ENCODE data around the gene THADA.
"Not testable (repeated sequence)": the region's sequence is repeated elsewhere in the genome, so short reads cannot be mapped to it uniquely, and the experiment has no call there.

Gene THADA, protein sequence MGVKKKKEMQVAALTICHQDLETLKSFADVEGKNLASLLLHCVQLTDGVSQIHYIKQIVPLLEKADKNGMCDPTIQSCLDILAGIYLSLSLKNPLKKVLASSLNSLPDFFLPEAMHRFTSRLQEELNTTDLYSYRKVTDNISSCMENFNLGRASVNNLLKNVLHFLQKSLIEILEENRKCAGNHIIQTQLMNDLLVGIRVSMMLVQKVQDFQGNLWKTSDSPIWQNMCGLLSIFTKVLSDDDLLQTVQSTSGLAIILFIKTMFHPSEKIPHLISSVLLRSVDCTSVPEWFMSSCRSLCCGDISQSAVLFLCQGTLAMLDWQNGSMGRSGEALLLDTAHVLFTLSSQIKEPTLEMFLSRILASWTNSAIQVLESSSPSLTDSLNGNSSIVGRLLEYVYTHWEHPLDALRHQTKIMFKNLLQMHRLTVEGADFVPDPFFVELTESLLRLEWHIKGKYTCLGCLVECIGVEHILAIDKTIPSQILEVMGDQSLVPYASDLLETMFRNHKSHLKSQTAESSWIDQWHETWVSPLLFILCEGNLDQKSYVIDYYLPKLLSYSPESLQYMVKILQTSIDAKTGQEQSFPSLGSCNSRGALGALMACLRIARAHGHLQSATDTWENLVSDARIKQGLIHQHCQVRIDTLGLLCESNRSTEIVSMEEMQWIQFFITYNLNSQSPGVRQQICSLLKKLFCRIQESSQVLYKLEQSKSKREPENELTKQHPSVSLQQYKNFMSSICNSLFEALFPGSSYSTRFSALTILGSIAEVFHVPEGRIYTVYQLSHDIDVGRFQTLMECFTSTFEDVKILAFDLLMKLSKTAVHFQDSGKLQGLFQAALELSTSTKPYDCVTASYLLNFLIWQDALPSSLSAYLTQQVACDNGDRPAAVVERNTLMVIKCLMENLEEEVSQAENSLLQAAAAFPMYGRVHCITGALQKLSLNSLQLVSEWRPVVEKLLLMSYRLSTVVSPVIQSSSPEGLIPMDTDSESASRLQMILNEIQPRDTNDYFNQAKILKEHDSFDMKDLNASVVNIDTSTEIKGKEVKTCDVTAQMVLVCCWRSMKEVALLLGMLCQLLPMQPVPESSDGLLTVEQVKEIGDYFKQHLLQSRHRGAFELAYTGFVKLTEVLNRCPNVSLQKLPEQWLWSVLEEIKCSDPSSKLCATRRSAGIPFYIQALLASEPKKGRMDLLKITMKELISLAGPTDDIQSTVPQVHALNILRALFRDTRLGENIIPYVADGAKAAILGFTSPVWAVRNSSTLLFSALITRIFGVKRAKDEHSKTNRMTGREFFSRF (N-terminal part only)

DNA sequence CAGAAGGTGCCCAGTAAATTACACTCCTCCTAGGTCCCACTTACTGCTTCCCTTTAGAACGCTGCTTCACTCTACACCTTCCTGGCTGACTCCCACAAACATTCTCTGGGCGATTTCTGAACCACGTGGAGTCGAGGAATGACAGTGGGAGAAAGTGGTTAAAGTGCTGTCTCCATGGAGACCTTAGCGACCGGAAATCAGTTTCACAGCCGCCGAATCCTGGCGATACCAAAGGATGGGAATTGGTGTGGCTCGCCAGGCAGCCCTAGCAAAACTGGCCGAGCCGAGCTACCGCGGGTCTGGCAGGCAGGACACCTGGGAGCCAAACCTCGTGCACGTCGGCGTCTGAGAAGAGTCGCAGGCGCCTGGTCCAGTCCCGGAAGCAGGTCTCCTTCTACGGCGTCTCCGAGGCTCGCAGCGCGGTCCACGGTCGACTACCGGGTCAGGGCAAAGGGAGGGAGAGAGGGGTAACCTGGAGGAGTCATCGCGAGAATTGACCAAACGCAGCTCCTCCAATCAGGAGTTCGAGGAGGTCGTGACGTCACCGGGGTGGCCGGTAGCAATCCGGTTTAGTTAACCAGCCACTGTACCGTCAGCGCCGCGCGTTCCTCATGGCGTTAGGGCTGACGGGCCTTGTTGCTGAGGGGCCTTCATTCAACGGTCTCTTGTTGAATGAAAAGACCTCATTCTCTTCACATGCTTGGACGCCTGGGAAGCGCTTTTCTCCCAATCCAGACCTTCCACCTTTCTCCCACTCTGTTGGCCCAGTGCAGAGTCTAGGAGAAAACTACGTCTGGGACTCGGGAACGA, at the start of gene THADA:
Gene THADA, minus strand, starts transcription at position 436 of the 810 bp plus-strand sequence. CDS start 3,646 bp downstream, outside the sequence.
- DNase-seq (ENCODE audit: low read depth), result peak; percentile 96

DNA sequence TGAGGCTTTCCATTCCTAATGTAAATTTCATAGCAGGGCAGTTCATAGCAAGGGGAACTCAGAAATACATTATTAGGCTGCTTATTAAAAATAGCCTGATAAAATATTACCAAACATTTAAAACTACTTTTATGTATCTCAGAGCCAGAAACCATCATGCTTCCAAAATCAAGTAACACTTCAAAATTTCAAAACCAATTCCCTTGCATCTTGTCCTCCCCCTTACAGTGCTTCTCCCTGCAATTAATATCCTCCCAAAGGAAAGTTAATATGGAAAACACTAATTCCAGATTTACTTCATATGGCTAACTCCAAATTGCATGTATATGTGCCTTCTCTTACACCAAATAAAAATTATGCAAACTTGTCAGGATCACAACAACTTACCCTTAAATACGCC, 47.8 kb upstream of the THADA start:
- no peak for DNase-seq (ENCODE audit: low read depth)

DNA sequence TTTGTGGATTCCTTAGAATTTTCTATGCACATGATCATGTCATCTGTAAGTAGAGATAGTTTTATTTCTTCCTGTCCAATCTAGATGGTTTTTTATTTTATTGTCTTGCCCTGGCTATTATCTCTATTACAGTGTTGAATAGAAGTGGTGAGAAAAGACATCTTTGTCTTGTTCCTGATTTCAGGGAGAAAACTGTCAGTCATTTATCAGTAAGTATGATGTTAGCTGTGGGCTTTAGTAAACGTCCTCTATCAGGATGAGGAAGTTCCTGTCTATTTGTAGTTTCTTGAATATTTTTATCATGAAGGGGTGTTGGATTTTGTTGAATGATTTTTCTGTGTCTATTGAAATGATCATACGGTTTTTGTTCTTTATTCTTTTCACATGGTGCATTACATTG, 46.5 kb upstream of the THADA start:
- DNase-seq (ENCODE audit: low read depth), result no peak

DNA sequence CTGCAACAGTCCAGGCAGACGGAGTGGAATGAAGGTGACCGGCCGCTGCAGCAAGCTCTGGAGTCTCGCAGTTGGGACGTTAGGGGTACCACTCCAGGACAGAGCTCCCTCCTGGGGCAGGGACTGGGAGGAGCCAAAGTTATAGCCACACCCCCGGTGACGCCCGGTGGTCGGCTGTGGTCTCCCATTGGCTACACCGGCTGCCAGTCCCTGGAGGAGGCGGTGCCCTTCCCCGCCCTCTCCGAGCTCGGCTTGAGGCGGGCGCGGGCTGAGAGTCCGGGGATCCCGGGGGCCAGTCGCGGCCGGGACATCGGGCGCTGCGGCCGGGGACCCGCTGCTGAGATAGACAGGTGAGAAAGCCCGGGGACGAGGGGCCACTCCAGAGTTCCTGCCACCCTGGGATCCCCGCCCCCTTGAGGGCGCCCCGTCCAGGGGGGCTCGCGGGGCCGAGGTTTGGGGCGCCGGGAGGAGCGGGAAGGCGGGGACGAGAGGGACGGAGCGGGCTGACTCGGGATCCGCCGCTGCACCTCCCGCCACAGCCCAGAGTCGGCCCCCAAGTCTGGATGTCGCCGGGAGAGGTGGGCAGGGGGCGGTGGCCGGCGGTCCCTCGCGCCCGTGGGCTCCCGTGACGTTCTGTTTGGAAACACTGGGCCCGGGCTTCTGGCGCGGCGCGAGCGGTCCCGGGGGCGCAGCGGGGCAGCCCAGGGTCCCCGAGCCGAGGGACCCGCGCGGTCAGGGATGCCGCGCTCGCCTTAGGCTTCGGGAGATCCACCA, 41.4 kb upstream of the THADA start, which contains the start of gene PLEKHH2:
Gene PLEKHH2, plus strand, starts transcription at position 231 of the 774 bp plus-strand sequence. CDS start 7,414 bp downstream, outside the sequence.
- peak; percentile 83 for DNase-seq (ENCODE audit: low read depth)

DNA sequence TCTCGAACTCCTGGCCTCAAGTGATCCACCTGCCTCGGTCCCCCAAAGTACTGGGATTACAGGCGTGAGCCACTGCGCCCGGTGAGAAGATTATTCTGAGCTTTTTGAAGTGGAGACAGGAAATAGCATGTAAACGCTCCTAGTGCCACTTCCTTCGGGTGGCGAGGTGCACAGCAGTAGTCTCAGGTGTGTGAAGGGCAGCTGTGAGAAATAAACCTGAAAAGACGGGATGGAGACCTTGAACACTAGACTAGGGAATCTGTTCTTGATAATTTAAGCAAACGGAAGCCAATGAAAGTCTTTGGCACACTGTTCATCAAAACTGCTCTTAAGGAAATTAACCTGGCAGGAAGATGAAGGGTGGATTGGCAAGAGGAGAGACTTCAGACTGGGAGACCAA, 40.8 kb upstream of the THADA start:
- DNase-seq (ENCODE audit: low read depth), result no peak

DNA sequence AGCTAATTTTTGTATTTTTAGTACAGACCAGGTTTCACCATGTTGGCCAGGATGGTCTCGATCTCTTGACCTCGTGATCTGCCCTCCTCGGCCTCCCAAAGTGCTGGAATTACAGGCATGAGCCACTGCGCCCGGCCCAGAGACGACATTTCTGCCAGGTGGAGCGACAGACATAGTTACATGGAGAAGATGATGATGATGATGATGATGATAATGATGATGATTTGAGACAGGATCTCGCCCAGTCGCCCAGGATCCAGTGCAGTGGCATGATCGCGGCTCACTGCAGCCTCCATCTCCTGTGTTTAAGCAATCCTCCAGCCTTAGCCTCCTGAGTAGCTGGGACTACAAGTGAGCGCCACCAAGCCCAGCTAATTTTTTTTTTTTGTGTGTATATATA, 40.3 kb upstream of the THADA start:
- DNase-seq (ENCODE audit: low read depth), result not testable (repeated sequence)

DNA sequence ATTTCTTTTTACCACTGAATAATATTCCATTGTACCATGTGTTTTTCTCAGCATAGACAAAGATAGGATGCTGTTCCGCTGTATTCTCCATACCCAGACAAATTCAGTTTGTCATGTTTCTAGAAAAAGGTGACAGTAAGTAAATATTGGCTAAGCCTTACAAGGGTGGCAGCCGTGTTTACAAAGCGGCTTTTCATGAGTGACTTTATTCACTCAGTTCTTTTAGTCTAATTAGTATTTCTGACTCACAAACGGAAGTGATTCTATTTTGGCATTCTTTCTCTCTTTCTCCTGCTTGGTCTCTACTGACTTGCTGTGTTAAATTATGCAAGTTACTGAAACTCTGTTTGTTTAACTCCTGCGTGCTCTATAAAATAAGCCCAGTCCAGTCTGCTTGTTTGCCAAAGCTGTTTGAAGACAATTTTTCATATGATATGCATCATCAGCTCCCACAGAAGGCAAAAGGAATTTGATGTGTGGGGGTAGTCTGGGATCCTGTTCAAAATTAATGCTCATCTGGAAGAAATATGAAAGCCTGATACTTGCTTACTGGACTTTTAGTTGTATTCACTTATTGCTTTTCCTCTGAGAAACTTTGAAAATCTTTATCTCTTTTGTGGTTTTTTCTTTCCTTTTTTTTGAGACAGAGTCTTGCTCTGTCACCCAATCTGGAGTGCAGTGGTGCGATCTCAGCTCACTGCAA, 38.9 kb upstream of the THADA start:
- no peak for DNase-seq (ENCODE audit: low read depth)

DNA sequence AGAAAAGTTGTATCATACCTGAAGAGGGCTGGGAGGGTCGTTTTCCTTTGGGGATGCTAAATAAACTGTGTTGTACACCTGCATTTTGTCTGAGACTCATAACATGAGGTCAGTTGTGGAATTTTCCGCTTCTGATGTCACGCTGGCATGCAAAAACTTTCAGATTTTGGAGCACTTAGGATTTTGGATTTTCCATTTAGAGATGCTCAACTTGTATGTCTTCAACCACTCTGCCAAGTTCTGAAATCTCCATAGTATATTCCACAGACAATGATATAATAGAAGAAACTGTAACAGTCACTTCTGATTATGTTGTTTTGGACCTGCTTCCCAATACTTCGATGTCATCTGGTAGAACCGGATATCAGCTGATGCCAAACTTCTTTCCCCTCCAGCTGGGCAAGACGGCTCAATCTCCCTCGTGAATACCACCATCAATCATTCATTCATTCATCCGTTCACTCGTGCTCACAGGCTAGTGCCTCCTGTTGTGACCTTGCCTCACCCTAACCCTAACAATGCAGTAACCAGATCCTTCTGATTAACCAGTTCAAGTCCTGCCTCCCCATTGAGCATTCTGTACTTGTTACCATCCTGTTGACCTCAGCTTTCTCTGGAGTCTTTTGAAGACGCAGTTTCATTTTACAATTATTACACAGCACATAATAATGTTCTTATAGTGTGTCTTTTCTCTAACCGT, 35.9 kb upstream of the THADA start:
- no peak for DNase-seq (ENCODE audit: low read depth)

DNA sequence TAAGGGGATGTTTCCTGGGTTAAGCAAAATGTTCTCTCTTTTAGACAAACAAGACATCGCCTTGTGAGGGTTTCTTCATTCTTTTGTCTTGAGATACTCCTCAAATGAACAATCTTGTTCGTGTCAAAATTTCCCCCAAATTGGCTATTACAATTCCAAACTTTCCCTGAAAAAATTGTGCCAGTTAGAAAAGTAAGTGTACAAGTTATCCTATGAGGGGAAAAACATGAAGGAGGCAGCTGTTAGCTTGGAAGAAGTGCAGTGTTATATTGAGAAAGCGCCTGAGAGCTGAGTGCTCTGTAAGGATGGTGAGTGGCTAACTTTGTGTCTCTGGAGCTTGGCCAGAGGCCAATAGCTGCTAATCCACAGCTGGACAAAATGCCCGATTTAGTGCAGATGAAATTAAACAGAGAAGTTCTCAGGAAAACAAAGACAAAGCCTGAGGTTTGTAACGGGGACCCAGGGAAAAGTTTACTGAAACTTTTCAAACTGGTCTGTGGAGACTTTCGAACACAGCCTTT, 27.2 kb upstream of the THADA start:
- DNase-seq (ENCODE audit: low read depth), result no peak

DNA sequence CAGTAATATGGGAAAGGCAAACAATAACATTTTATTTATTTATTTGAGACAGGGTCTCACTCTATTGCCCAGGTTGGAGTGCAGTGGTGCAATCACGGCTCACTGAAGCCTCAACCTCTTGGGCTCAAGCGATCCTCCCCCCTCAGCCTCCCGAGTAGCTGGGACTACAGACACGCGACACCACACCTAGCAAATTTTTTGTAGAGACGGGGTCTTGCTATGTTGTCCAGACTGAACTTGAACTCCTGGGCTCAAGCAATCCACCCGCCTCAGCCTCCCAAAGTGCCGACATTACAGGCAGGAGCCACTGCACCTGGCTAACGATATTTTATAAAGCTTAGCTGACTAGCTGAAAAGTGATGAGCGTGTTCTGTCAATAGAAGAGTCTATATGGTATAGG, 23.7 kb upstream of the THADA start:
- no peak for DNase-seq (ENCODE audit: low read depth)

DNA sequence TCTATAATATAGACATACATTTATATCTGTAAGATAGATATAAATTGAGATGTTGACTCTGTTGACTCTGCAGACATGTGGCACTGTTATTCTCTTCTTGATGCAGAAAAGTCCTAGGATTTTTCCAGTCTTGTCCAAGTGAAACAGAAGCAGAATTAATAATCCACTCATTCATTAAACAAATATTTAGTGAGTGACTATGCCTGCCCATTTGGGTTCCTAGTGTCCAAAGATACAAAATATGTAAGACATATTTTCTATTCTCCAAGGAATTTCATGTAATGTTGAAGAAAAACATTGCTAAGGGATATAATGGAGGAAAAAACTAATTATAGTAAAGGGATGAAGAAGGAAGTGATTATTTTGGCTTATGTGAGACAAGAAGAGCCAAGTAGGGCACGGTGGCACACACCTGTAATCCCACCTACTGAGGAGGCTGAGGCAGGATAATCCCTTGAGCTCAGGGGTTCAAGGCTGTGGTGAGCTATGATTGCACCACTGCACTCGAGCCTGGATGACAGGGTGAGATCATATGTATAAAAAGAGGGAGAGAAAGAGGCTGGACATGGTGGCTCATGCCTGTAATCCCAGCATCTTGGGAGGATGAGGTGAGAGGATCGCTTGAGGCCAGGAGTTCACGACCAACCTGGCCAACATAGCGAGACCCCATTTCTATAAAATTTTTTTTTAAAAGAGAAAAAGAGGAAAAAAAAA, 21.3 kb upstream of the THADA start:
- no peak for DNase-seq (ENCODE audit: low read depth)

DNA sequence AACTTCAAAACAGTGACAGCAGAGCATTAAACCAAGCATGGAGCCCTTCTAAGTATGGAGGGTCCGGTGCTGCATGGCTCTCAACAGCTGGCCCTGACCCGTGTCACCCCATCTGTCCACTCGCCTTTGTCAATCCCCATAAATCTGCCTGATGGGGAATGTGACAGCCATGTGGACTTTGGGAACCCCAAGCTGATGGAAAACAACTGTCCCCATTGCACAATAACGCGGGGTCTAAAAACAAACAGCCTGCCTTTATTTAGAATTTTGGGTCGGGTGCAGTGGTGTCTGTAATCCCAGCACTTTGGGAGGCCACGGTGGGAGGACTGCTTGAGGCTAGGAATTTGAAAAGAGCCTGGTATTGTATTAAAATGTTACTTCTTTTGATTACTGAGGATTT, 17.1 kb upstream of the THADA start:
- no peak for DNase-seq (ENCODE audit: low read depth)

DNA sequence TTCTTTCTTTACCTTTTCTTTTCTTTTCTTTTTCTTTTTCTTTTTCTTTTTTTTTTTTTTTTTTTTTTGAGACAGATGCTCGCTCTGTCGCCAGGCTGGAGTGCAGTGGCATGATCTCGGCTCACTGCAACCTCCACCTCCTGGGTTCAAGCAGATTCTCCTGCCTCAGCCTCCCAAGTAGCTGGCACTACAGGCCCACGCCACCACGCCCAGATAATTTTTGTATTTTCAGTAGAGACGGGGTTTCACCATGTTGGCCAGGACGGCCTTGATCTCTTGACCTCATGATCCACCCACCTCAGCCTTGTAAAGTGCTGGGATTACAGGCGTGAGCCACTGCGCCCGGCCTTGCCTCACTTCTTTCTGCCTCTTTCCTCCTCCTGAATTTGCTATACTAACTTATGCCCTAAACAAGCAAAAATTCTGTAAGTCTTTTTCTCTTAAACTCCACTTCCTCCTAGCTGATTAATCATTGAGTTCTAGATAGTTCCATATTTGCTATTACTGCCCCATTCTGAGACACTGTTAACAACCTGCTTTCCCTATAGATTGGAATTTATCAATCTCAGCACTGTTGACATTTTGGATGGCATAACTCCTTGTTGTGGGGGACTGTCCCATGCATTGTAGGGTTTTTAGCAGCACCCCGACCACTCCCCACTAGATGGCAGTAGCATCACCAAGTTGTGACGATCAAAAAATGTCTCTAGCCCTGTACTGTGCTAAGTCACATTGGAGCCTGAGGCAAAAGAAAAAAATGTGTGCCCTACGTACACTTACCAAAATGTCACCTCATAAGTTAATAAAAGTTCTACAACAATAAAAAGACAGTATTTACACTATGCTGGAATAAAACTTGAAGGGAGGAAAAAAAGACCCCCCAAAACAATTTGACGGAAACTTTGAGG, 16.4 kb upstream of the THADA start:
- DNase-seq (ENCODE audit: low read depth), result peak; percentile 57

DNA sequence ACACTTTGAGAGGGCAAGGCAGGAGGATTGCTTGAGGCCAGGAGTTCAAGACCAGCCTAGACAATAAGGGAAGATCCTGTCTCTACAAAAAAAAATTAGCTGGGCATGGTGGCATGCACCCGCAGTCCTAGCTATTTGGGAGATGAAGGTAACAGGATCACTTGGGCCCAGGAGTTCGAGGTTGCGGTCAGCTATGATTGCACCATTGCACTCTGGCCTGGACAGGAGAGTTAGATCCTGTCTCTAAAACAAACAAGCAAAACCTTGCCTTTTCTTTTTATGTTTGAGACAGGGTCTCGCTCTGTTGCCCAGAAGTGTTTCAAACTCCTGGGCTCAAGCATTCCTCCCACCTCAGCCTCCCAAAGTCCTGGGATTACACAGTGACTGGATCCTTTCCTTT, 14.5 kb upstream of the THADA start:
- DNase-seq (ENCODE audit: low read depth), result no peak

DNA sequence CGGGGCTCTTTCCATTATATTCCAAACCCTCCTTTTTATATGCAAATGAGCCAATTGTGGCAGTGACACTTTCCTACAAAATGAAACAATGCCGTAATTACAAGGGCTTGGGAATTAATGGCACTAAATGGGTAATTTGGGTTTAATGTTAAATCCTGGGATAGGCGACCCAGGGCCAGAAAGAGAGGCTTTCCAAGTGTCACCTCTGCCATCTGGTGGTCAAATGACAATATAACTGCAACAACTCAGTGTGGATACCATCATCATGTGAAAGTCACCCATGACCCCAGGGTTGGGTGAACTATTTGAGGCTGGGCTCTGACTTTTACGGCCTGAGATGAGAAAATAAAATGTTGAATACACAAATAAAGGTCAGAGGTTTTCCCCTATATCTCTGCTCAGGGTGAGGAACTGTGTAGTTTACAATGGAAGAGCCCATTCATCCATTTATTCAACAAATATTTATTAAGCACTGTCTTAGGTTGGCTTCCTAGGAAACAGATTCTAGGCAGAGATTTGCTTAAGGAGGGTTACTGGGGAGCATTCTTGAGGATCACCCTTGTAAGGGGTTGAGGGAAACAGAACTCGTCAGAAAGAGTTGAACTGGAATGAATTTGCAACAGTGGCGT, 13.6 kb upstream of the THADA start:
- DNase-seq (ENCODE audit: low read depth), result no peak

DNA sequence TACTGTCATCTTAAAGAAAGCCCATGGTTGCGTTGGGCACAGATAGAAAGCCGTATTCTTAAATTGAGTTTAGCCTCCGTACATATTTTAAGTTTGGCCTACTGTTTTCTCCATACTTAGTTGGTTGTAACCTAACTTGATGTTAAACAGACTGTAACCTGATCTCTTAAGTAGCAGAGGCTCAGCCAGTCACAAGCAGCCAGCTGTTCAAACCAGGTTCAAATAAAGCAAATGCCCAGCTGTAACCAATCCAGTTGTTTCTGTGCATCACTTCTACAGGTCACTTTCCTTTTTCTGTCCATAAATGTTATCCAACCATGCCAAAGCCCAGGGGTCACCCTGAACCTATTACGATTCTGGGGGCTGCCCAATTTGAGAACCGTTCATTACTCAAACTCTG, 10.0 kb upstream of the THADA start:
- DNase-seq (ENCODE audit: low read depth), result no peak

Data from stimulated activated CD8-positive, alpha-beta memory T cell treated with anti-CD3 and anti-CD28 coated beads, Interleukin-12 subunit alpha, Interleukin-12 subunit beta, amount 100 ng/mL, for 1 hour (primary cell).